K562 (cell line): ENCODE measurements around the gene TNF. TPM values are rescaled to one million over a fixed set of nuclear protein-coding genes. Genes with fewer than 3 reads are reported as not detected.

Experiments used
- CBX1 ChIP-seq: sonication (generic); IDR thresholded peaks from 2 replicates; pipeline ENCODE4 v1.6.1; 2016; ENCODE audit warnings: antibody characterized with exemption, low read depth, mild to moderate bottlenecking
- CBX3 ChIP-seq, 2 experiments: IDR thresholded peaks; 1 replicate in 1 of 2; 2 replicates in 1 of 2; pipeline ENCODE4 v1.6.1; 2012; ENCODE audit warnings: inconsistent platforms in 2 of 2, low read length in 2 of 2, borderline replicate concordance in 1 of 2, control low read depth in 1 of 2
- HDAC1 ChIP-seq, 2 experiments: fragments of 450-650 bp; IDR thresholded peaks; 2 replicates each; pipeline ENCODE4 v1.6.1; 2016 to 2017; ENCODE audit warnings: inconsistent platforms in 1 of 2, mild to moderate bottlenecking in 1 of 2, moderate library complexity in 1 of 2
- SMARCA5 ChIP-seq: fragments of 450-650 bp; IDR thresholded peaks from 2 replicates; pipeline ENCODE4 v1.6.1; 2016
- polyA plus RNA-seq, 8 experiments: library from polyadenylated mRNA; depleted of rRNA in 4 of 8; stranded (reverse) in 5 of 8; unstranded in 3 of 8; fragments of >200 nt; fragmentation: Nextera tagmentation in 2 of 8; fragmentation: Illumina TruSeq in 1 of 8; extraction: Ambion mirVana in 2 of 8; extraction: Trizol in 1 of 8; gene quantifications; 2 replicates each; pipeline versions ENCODE4 v1.2.1 to v1.2.3, GENCODE V29; 2011 to 2014; ENCODE audit warnings: inconsistent platforms in 1 of 8, missing spikeins in 1 of 8
- total RNA-seq, 7 experiments: library from RNA; depleted of rRNA in 6 of 7; stranded (reverse); fragments of >200 nt in 6 of 7; fragmentation: Illumina TruSeq in 2 of 7; extraction: Trizol in 2 of 7; gene quantifications; 2 replicates each; pipeline versions ENCODE4 v1.2.1 to v1.2.3, GENCODE V29; 2011 to 2021; ENCODE audit warnings: low replicate concordance in 1 of 7
- TF ChIP-seq, protein P1 (sequence below): fragments of 450-650 bp; IDR thresholded peaks from 2 replicates; pipeline ENCODE4 v1.6.1; 2018; ENCODE audit not compliant: partially characterized antibody
- TF ChIP-seq, protein P2 (sequence below): sonication (generic); IDR thresholded peaks from 2 replicates; pipeline ENCODE4 v1.6.1; 2016
- TF ChIP-seq, protein P3 (sequence below): fragments of 250-450 bp; sonication (Bioruptor Pico); IDR thresholded peaks from 2 replicates; pipeline ENCODE4 v1.8.0; 2022; ENCODE audit warnings: inconsistent platforms
- TF ChIP-seq, protein P4 (sequence below): fragments of 450-650 bp; IDR thresholded peaks from 2 replicates; pipeline ENCODE4 v1.6.1; 2016; ENCODE audit warnings: mild to moderate bottlenecking, moderate library complexity

TNF gene
- total and polyA plus RNA-seq, 9 of the 15 experiments (the other 6 are each of a cell fraction or from before 2014, with no cell fraction given) = 0.08 to 0.40 TPM; not detected in 7

DNA sequence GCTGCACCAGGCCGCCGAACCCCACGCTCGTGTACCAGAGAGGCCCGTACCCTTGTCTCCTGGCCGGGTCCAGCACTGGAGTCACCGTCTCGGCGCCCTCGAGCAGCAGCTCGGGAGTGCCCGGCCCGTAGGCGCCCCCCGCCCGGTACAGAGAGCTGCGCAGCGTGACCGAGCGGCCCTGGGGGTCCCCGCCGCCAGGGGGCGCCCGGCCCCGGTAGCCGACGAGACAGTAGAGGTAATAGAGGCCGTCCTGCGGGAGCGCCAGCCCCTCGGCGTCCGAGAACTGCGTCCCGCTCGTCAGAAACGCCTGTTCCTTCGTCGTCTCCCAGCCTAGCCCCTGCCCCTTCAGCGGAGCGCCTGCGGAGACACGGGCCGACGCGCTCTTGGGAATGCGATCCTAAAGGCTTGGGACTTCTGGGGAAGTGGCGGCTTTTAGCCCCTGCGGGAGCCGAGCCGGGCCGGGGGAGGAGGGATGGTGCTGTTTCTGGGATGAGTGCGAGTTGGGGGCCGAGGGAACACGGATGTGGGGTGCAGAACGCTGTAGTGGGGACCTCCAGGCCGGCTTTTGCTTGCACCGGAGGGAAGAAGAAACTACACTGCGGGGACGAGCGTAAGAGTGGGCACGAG, 5.6 kb downstream of the TNF start (continued):
- TF ChIP-seq, protein P1, sequence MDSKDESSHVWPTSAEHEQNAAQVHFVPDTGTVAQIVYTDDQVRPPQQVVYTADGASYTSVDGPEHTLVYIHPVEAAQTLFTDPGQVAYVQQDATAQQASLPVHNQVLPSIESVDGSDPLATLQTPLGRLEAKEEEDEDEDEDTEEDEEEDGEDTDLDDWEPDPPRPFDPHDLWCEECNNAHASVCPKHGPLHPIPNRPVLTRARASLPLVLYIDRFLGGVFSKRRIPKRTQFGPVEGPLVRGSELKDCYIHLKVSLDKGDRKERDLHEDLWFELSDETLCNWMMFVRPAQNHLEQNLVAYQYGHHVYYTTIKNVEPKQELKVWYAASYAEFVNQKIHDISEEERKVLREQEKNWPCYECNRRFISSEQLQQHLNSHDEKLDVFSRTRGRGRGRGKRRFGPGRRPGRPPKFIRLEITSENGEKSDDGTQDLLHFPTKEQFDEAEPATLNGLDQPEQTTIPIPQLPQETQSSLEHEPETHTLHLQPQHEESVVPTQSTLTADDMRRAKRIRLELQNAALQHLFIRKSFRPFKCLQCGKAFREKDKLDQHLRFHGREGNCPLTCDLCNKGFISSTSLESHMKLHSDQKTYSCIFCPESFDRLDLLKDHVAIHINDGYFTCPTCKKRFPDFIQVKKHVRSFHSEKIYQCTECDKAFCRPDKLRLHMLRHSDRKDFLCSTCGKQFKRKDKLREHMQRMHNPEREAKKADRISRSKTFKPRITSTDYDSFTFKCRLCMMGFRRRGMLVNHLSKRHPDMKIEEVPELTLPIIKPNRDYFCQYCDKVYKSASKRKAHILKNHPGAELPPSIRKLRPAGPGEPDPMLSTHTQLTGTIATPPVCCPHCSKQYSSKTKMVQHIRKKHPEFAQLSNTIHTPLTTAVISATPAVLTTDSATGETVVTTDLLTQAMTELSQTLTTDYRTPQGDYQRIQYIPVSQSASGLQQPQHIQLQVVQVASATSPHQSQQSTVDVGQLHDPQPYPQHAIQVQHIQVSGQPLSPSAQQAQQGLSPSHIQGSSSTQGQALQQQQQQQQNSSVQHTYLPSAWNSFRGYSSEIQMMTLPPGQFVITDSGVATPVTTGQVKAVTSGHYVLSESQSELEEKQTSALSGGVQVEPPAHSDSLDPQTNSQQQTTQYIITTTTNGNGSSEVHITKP = peak; percentile 35
- TF ChIP-seq CBX1 (peak; percentile 94), SMARCA5 (0 out of 2 replicates have a peak, but pooled peaks have one; percentile 15), HDAC1 (IDR thresholded peaks at IDR 0.05) (peak in 1 of 2 experiments; percentile 74; a peak in 1 of 4 replicates), CBX3 (IDR thresholded peaks at IDR 0.05; ENCODE audit: borderline replicate concordance in 1 of 2, low read length in 2 of 2) (peak in 1 of 2 experiments; percentile 88; a peak in 1 of 3 replicates)
- TF ChIP-seq, protein P2, sequence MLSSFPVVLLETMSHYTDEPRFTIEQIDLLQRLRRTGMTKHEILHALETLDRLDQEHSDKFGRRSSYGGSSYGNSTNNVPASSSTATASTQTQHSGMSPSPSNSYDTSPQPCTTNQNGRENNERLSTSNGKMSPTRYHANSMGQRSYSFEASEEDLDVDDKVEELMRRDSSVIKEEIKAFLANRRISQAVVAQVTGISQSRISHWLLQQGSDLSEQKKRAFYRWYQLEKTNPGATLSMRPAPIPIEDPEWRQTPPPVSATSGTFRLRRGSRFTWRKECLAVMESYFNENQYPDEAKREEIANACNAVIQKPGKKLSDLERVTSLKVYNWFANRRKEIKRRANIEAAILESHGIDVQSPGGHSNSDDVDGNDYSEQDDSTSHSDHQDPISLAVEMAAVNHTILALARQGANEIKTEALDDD = no peak
- TF ChIP-seq, protein P3, sequence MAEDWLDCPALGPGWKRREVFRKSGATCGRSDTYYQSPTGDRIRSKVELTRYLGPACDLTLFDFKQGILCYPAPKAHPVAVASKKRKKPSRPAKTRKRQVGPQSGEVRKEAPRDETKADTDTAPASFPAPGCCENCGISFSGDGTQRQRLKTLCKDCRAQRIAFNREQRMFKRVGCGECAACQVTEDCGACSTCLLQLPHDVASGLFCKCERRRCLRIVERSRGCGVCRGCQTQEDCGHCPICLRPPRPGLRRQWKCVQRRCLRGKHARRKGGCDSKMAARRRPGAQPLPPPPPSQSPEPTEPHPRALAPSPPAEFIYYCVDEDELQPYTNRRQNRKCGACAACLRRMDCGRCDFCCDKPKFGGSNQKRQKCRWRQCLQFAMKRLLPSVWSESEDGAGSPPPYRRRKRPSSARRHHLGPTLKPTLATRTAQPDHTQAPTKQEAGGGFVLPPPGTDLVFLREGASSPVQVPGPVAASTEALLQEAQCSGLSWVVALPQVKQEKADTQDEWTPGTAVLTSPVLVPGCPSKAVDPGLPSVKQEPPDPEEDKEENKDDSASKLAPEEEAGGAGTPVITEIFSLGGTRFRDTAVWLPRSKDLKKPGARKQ (CRISPR knock-in tag) = no peak
- TF ChIP-seq, protein P4, sequence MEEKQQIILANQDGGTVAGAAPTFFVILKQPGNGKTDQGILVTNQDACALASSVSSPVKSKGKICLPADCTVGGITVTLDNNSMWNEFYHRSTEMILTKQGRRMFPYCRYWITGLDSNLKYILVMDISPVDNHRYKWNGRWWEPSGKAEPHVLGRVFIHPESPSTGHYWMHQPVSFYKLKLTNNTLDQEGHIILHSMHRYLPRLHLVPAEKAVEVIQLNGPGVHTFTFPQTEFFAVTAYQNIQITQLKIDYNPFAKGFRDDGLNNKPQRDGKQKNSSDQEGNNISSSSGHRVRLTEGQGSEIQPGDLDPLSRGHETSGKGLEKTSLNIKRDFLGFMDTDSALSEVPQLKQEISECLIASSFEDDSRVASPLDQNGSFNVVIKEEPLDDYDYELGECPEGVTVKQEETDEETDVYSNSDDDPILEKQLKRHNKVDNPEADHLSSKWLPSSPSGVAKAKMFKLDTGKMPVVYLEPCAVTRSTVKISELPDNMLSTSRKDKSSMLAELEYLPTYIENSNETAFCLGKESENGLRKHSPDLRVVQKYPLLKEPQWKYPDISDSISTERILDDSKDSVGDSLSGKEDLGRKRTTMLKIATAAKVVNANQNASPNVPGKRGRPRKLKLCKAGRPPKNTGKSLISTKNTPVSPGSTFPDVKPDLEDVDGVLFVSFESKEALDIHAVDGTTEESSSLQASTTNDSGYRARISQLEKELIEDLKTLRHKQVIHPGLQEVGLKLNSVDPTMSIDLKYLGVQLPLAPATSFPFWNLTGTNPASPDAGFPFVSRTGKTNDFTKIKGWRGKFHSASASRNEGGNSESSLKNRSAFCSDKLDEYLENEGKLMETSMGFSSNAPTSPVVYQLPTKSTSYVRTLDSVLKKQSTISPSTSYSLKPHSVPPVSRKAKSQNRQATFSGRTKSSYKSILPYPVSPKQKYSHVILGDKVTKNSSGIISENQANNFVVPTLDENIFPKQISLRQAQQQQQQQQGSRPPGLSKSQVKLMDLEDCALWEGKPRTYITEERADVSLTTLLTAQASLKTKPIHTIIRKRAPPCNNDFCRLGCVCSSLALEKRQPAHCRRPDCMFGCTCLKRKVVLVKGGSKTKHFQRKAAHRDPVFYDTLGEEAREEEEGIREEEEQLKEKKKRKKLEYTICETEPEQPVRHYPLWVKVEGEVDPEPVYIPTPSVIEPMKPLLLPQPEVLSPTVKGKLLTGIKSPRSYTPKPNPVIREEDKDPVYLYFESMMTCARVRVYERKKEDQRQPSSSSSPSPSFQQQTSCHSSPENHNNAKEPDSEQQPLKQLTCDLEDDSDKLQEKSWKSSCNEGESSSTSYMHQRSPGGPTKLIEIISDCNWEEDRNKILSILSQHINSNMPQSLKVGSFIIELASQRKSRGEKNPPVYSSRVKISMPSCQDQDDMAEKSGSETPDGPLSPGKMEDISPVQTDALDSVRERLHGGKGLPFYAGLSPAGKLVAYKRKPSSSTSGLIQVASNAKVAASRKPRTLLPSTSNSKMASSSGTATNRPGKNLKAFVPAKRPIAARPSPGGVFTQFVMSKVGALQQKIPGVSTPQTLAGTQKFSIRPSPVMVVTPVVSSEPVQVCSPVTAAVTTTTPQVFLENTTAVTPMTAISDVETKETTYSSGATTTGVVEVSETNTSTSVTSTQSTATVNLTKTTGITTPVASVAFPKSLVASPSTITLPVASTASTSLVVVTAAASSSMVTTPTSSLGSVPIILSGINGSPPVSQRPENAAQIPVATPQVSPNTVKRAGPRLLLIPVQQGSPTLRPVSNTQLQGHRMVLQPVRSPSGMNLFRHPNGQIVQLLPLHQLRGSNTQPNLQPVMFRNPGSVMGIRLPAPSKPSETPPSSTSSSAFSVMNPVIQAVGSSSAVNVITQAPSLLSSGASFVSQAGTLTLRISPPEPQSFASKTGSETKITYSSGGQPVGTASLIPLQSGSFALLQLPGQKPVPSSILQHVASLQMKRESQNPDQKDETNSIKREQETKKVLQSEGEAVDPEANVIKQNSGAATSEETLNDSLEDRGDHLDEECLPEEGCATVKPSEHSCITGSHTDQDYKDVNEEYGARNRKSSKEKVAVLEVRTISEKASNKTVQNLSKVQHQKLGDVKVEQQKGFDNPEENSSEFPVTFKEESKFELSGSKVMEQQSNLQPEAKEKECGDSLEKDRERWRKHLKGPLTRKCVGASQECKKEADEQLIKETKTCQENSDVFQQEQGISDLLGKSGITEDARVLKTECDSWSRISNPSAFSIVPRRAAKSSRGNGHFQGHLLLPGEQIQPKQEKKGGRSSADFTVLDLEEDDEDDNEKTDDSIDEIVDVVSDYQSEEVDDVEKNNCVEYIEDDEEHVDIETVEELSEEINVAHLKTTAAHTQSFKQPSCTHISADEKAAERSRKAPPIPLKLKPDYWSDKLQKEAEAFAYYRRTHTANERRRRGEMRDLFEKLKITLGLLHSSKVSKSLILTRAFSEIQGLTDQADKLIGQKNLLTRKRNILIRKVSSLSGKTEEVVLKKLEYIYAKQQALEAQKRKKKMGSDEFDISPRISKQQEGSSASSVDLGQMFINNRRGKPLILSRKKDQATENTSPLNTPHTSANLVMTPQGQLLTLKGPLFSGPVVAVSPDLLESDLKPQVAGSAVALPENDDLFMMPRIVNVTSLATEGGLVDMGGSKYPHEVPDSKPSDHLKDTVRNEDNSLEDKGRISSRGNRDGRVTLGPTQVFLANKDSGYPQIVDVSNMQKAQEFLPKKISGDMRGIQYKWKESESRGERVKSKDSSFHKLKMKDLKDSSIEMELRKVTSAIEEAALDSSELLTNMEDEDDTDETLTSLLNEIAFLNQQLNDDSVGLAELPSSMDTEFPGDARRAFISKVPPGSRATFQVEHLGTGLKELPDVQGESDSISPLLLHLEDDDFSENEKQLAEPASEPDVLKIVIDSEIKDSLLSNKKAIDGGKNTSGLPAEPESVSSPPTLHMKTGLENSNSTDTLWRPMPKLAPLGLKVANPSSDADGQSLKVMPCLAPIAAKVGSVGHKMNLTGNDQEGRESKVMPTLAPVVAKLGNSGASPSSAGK = peak; percentile 93
